Stimulated activated CD4-positive, alpha-beta T cell treated with anti-CD3 and anti-CD28 coated beads, Interleukin-1b, Interleukin-23, amount 100 ng/mL, for 24 hours (primary cell): Measurements from ENCODE around the gene FCRLB.
A peak's percentile ranks its signal among the peaks of the same experiment; 100 is the strongest.
"Not testable (repeated sequence)": the region's sequence is repeated elsewhere in the genome, so short reads cannot be mapped to it uniquely, and the experiment has no call there.

Experiments used
- DNase-seq, 4 experiments: peaks; one replicate each; pipeline ENCODE4 v3.0.0-alpha.2; 2020; ENCODE audit warnings: low read depth in 4 of 4, low spot score in 1 of 4

Gene FCRLB

DNA sequence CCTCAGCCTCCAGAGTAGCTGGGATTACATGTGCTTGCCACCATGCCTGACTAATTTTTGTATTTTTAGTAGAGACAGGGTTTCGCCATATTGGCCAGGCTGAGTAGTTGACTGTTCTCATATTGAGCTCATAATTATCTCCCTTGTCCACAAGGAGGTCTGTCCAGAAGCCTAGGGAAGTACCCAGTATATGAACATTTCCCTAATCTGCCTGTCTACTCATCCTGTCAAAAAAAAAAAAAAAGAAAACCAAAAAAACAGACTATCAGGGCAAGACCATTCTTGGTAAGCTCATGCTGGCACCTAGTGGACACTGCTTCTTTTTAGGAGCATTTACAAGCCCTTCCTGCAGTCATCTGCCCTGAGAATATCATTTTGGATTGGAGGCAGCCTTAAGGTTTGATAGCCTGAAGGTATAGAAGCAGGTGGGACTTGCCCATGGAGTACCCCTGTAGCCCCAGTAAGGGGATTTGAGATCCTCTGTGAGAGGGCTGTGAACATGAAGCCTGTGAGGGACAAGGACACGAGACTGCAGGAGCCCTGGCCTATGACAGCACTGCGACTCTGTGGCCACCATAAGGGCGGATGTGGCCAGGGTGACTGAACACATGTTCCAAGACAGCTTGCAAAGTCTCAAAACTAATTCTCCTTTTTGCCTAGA is 17.4 kb downstream of the FCRLB start:
- no peak for DNase-seq

DNA sequence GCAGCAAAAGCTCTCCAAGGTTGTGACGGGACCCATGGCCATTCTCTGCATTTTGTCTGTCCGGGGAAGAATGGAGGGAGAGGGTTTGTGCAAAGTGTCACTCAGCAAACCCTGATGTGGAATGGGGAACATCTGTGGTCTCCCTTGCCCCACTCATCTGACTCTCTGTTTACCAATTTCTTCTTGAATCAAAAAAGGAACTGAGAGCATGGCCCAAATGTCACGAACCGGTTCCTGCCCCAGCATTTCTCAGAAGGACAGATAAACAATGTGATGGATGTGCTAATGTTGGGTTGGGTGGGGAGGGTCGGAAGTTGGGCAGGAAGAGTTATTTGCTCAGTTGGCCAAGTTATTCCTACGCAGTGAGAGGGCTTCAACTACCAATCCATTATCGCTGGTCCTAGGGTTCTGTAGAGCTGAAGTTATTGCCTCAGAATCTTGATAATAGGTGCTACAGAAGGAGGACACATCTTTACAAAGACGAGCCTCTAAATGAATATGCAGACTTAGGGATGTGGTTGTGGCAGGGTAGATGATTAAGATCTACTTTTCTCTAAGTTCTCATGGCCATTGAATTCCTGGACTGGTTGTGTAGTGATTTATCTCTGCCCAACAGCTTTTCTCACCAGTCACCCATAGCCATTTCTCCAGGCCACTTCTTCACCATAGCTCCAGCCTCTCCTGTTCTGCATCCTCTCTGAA is 18.7 kb downstream of the FCRLB start:
- DNase-seq: no peak

DNA sequence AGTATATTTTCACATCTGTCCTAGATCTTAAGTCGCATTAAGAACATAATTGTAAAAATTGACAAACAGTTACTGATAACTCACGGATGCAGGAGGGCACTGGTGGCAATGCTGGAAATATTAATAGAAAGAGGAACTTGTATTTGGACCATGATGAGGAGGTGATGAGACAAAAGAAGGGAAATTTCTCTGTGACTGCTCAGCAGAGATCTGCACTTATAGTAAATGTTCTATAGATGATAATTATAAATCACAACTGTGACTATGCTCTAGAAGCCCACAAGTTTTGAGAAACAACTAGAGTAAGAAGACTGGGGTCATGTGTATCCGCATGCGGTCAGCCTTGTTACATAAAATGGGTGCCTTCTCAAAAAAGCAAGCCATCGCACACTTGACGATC is 19.6 kb downstream of the FCRLB start:
- no peak for DNase-seq

DNA sequence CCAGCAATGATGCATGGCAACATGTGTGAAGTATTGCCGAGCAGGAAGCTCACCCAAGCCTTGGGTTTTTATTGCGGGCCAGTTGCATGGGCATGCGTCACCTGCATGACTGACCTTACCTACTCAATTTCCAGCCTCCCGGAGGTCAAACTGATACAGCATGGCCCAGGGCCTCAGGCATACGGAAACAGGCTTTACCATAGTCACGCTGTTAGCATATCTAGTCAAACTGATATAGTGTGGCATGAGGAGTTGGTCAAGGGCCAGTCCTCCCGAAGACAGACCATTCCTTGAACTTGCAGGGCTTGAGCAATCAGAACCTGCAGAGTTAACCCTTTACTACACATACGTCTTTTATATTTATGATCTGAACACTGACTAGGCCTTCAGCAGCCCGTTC is 21.9 kb downstream of the FCRLB start:
- DNase-seq: no peak

DNA sequence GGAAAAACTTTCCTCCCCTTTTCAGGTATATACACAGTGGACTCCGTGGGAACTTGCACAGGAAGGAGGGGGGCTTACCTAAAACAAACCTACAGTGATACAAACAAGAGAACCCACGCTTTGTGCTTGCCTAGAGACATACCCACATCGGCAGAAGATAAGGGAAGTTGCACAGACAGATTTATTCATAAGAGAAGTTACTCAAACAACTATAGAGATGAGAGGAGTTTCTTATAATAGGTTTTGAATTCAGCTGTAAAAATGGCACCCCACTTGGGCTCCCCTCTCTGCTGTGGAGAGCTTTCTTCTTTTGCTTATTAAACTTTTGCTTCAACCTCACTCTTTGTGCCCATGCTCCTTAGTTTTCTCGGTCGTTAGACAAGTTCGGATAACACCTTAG is 26.5 kb downstream of the FCRLB start:
- DNase-seq: no peak

DNA sequence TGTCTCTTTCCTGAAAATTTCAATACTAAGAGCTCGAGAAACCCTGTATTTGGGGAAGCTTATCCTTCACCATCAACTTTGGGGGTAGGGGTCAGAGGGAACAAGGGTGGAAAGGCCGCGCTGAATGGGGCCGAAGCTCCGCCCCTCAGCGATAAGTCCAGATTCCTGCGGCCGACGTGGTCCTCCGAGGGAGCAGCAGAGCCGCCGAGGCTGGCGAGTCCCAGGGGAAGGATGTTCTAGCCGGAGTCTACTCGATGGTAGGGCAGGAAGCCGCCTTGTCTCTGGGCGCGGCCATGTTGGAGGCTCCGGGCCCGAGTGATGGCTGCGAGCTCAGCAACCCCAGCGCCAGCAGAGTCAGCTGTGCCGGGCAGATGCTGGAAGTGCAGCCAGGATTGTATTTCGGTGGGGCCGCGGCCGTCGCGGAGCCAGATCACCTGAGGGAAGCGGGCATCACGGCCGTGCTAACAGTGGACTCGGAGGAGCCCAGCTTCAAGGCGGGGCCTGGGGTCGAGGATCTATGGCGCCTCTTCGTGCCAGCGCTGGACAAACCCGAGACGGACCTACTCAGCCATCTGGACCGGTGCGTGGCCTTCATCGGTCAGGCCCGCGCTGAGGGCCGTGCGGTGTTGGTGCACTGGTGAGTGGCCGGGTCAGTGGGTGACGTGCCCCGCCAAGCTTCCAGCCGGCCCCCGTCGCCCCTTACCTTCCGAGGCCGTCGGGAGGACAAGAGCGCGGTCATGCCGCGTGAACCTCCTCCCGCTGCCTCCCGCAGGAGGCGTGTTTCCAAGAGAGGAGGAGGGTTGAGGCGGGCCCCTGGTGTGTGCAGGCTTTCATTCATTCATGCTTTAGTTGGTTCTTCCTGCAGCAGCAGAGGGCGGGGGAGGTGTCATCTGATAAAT is 28.4 kb downstream of the FCRLB start, which contains the start of gene DUSP12:
Gene DUSP12 (plus strand): TSS at position 278 of the 899 bp plus-strand sequence. CDS start 16 bp downstream, at position 294.
- DNase-seq: peak; percentile 68 to 84 (median 76)

DNA sequence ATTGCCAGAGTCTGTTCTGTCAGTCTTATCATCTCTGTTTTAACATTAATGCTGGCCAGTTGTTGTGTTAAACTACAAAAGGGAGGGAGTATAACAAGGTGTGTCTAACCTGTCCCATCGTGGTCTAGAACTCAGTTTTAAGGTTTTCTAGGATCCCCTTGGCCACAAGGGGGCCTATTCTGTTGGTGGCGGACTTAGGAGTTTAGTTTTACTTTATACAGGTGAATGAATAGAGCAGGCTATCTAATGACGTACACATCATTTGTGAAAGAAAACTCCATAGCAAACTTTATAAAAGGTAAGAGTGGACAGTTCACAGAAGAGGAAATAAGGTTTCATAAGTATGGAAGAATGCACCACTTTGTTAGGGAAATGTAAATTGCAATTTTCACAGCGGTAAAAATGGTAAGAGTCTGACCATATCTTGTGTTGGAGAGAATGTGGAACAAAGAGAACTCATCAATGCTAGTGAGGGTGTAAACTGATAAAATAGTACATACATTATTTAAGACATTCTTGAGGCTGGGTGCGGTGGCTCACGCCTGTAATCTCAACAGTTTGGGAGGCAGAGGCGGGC is 42.3 kb downstream of the FCRLB start:
- DNase-seq: no peak

DNA sequence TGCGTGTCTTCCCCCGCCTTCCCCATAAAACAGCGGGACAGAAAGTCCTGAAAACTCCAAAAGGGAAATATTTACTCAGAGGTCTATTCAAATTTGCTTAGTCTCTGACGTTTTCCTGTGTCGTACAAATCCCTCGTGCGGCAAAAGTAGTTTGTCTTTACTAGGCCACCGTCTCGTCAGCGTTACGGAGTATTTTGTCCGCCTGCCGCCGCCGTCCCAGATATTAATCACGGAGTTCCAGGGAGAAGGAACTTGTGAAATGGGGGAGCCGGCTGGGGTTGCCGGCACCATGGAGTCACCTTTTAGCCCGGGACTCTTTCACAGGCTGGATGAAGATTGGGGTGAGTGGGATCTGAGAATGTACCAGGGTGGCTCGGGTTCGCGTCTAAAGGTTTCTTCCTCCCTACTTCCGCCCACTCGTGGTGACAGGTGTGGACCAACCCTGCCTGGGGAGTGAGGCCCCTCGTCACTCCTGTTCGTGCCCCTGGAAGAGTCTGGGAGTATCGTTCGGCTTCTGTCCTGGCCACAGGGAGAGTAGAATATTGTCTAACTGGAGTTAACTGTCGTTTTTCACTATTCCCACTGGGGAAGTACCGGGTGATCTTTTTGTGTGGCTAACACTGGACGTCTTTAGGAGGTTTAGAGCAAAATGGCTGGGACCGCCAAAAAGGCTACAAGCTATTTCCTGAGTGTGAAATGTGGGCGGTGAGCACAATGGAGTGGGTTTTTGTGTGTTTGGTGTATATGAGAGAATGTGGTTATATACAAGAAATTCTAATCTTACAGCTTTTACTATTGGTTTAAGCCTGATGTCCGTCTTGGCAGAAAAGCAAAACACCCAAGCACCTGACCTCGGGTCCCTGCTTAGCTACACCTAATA is 45.0 kb downstream of the FCRLB start, which contains the start of gene ATF6:
Gene ATF6 (plus strand): TSS at position 219 of the 880 bp plus-strand sequence. CDS start 41 bp downstream, at position 260.
- DNase-seq: peak; percentile 47 to 71 (median 68)

DNA sequence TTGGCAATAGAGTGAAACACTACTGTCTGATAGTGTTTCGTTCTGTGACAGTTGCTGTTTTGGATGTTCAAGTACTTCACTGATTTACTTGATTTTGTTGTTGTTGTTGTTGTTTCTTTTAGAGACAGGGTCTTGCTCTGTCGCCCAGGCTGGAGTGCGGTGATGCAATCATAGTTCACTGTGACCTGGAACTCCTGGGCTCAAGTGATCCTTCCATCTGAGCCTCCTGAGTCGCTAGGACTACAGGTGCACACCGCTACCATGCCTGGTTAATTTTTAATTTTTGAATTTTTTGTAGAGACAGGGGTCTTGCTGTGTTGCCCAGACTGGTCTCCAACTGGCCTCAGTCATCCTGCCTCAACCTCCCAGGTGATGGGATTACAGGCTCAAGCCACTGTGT is 47.1 kb downstream of the FCRLB start:
- no peak for DNase-seq

DNA sequence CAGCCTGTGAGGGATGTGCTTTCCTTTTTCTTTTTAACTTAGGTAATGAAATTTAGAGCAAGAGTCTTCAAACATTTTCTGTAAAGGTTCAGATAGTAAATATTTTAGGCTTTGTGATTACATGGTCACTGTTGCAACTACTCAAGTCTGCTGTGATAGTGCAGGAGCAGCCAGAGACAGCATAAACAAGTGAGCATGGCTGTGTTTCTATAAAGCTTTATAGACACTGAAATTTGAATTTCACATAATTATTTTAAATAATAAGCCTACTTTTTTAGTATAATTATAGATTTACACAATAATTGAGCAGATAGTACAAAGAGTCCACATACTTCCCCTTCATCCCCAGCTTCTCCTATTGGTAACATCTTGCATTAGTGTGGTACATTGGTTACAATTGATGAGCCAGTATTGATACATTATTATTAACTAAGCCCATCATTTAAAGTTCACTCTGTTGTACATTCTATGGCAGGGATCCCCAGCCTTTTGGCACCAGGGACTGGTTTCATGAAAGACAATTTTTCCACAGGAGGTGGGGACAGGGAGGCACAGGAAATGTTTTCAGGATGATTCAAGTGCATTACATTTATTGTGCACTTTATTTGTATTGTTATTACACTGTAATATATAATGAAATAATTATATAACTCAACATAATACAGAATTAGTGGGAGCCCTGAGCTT is 47.8 kb downstream of the FCRLB start:
- DNase-seq: no peak

DNA sequence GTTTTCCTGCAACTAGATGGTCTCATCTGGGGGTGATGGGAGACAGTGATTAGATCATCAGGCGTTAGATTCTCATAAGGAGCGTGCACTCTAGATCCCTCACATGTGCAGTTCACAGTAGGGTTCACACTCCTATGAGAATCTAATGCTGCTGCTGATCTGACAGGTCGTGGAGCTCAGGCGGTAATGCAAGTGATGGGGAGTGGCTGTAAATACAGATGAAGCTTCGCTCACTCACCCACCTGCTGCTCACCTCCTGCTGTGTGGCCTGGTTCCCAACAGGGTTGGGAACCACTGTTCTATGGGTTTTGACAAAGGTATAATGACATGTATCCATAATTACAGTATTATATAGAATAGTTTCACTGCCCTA is 48.3 kb downstream of the FCRLB start:
- not testable (repeated sequence) for DNase-seq

DNA sequence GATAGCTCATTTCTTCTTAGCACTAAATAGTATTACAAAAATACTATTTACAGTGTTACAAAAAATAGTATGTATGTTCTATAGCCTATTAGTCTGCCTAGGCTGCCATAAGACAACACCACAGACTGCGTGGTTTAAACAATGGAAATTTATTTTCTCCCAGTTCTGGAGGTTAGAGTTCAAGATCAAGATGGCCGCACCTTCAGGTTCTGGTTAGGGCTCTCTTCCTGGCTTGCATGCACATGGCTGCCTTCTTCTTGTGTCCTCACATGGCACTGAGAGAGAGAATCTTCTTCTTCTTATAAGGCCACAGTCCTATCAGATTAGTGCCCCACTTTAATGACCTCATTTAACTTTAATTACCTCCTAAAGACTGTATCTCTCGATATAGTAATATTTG is 48.9 kb downstream of the FCRLB start:
- no peak for DNase-seq

DNA sequence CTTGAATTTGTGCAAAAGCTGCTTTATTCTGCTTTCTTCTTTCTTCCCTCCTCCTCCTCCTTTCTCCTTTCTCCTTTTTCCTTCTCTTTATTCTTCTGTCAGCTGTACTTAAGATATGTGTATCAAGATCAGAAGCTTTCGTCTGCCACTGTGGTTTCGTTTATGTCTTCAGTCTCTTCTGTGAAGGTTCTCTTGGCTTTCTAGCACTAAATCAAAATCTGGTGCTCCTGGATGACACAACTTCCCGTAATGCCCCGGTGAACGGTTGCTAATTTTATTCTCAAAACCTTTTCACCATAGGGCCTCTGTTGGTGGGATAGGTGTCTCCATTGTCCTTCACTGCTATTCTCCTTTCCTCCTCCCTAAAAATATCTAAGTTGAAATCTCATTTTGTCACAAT is 49.8 kb downstream of the FCRLB start:
- DNase-seq: no peak

DNA sequence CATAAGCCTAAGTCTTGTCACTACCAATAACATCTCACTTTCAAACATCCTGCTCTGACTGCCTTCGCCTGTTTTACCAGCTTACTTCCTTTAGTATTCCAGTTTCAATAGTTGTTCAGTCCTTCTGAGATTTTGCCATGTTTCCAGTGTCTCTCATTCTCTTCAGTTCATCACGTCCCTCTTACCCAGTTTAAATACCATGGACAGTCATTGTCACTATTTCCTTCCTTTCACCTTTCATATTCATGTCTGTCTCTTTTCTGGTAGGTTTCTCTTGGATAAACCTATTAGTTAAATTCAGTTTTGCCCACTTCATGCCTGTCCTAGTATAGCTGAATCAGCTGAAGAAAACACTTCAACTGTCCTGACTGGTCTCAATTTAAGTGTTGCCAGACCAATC is 50.6 kb downstream of the FCRLB start:
- no peak for DNase-seq

DNA sequence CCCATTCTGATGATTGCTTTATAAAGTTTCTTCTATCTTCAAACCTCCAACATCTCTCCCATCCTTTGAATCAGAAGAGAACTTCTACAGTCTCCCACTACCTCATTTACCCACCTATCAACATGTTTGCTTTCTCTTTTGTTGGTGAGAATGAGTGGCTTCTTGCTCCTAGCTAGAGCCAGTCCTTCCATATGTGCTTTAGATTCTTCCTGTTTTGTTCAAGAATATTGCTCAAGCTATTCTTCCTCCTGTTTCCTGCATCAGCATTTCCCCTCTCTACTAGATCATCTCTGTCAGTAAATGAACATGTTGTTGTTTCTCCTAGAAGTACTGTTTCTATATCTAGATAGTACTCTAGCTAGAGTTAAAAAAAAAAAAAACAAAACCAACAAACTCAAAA is 51.1 kb downstream of the FCRLB start:
- DNase-seq: no peak

DNA sequence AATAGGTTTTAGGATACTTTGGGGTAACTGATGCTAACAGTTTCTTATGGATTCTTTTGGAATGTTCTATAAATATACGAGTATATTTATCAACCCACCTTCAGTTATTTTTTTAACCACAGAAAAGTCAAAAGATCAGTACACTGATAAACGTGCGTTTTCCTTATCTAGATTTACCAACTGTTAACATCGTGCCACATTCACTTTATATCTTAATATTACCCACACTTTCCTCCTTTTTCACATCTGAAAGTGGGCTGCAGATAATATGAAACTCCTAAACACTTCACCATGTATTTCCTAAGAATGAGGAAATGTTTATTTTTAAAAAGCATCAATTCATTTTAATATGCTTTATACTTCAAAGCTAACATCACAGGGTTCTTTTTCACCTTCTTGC is 52.4 kb downstream of the FCRLB start:
- no peak for DNase-seq

DNA sequence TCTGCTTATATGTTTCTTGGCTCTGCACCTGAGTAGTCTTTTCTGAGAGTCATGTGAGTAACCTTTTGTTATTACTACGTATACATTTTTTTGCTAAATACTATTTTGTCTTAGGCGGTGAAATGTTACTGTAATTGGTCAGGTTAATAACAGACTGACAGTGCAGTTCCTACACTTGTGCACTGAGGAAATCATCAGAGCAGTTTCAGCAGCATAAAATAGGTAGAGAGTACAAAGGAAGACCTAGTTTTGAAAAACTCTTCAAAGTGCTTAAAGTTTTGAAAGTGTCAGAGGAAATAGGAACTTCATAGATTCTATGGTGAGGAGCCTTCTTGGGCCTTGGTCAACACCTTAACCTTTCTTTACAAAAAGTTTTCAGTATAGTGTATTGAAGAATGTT is 55.9 kb downstream of the FCRLB start:
- DNase-seq: no peak
